ENCODE results near the gene H19. TPM values are rescaled to one million over a fixed set of nuclear protein-coding genes. Genes with fewer than 3 reads are reported as not detected.

The H19 gene
- total and polyA plus RNA-seq, 9 of the 15 experiments (the other 6 are each of a cell fraction or from before 2014, with no cell fraction given): 0.13 to 682 (median 15.7) TPM

DNA sequence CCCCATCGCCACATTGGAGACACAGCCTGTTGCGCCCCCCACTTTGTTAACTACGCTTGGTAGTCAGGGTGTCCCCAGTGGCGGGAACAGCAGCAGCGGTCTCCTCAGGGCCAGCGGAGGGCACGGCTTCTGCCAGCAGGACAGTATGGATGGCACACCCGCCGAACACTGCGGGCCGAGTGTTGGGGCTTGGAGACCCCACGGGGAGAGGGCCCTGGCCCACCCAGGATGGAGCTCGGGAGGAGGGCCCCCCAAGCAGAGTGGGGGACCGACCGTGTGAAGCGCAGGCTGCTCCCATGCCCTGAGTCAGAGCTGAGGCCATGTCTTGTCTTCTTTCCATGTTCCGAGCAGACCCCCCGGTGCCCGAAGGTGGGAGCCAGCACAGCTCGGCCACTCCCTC is 32.7 kb downstream of the H19 start (continued):
- TF ChIP-seq, protein P1, sequence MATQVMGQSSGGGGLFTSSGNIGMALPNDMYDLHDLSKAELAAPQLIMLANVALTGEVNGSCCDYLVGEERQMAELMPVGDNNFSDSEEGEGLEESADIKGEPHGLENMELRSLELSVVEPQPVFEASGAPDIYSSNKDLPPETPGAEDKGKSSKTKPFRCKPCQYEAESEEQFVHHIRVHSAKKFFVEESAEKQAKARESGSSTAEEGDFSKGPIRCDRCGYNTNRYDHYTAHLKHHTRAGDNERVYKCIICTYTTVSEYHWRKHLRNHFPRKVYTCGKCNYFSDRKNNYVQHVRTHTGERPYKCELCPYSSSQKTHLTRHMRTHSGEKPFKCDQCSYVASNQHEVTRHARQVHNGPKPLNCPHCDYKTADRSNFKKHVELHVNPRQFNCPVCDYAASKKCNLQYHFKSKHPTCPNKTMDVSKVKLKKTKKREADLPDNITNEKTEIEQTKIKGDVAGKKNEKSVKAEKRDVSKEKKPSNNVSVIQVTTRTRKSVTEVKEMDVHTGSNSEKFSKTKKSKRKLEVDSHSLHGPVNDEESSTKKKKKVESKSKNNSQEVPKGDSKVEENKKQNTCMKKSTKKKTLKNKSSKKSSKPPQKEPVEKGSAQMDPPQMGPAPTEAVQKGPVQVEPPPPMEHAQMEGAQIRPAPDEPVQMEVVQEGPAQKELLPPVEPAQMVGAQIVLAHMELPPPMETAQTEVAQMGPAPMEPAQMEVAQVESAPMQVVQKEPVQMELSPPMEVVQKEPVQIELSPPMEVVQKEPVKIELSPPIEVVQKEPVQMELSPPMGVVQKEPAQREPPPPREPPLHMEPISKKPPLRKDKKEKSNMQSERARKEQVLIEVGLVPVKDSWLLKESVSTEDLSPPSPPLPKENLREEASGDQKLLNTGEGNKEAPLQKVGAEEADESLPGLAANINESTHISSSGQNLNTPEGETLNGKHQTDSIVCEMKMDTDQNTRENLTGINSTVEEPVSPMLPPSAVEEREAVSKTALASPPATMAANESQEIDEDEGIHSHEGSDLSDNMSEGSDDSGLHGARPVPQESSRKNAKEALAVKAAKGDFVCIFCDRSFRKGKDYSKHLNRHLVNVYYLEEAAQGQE (IDR thresholded peaks at IDR 0.05; ENCODE audit: borderline replicate concordance): no peak
- TF ChIP-seq, protein P1 (CRISPR knock-in tag; IDR thresholded peaks at IDR 0.05; ENCODE audit: low read depth): no peak
- no peak for TF ChIP-seq ERF (CRISPR knock-in tag; IDR thresholded peaks at IDR 0.05)
- TF ChIP-seq, protein P2, sequence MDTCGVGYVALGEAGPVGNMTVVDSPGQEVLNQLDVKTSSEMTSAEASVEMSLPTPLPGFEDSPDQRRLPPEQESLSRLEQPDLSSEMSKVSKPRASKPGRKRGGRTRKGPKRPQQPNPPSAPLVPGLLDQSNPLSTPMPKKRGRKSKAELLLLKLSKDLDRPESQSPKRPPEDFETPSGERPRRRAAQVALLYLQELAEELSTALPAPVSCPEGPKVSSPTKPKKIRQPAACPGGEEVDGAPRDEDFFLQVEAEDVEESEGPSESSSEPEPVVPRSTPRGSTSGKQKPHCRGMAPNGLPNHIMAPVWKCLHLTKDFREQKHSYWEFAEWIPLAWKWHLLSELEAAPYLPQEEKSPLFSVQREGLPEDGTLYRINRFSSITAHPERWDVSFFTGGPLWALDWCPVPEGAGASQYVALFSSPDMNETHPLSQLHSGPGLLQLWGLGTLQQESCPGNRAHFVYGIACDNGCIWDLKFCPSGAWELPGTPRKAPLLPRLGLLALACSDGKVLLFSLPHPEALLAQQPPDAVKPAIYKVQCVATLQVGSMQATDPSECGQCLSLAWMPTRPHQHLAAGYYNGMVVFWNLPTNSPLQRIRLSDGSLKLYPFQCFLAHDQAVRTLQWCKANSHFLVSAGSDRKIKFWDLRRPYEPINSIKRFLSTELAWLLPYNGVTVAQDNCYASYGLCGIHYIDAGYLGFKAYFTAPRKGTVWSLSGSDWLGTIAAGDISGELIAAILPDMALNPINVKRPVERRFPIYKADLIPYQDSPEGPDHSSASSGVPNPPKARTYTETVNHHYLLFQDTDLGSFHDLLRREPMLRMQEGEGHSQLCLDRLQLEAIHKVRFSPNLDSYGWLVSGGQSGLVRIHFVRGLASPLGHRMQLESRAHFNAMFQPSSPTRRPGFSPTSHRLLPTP (IDR thresholded peaks at IDR 0.05; ENCODE audit: borderline replicate concordance, extremely low read depth, insufficient read length): no peak
- no peak for TF ChIP-seq SMAD2 (IDR thresholded peaks at IDR 0.05; ENCODE audit: low read depth, low read length)
- no peak for TF ChIP-seq SLC30A9 (CRISPR knock-in tag; IDR thresholded peaks at IDR 0.05)
- no peak for TF ChIP-seq RAD51 (IDR thresholded peaks at IDR 0.05; ENCODE audit: borderline replicate concordance, low read depth)
- no peak for TF ChIP-seq U2AF2 (optimal IDR thresholded peaks at IDR 0.05; ENCODE audit: low read depth, low read length)
- TF ChIP-seq ZNF354B (CRISPR knock-in tag; IDR thresholded peaks at IDR 0.05): no peak
- no peak for TF ChIP-seq PTBP1 (IDR thresholded peaks at IDR 0.05; ENCODE audit: low read depth, low read length)
- no peak for TF ChIP-seq MYNN (IDR thresholded peaks at IDR 0.05)
- no peak for TF ChIP-seq MYNN (CRISPR knock-in tag; IDR thresholded peaks at IDR 0.05)

Data from K562 (cell line).